Epithelial cell of proximal tubule (primary cell): ENCODE results near the gene SERPING1. TPM values are rescaled to one million over a fixed set of nuclear protein-coding genes. Genes with fewer than 3 reads are reported as not detected.
A peak's percentile ranks its signal among the peaks of the same experiment; 100 is the strongest.

Source experiments
- DNase-seq: peaks from one replicate; pipeline ENCODE4 v3.0.0-alpha.2; 2011; ENCODE audit warnings: low read depth
- H3K4me3 ChIP-seq: 2 replicates; pipeline ENCODE4 v1.5.1; 2011; ENCODE audit warnings: low read depth, mild to moderate bottlenecking, low read length
- total RNA-seq: library from RNA; depleted of rRNA; stranded (reverse); fragments of >200 nt; gene quantifications from 2 replicates; pipeline ENCODE4 v1.2.3, GENCODE V29; 2015
- TF ChIP-seq, protein P1 (sequence below): conservative IDR thresholded peaks from 2 replicates; pipeline ENCODE4 v1.5.1; 2012; ENCODE audit warnings: low read depth, mild to moderate bottlenecking, low read length

The SERPING1 gene
- total RNA-seq, 1 donor from 2014 or later = 49.8 TPM

DNA sequence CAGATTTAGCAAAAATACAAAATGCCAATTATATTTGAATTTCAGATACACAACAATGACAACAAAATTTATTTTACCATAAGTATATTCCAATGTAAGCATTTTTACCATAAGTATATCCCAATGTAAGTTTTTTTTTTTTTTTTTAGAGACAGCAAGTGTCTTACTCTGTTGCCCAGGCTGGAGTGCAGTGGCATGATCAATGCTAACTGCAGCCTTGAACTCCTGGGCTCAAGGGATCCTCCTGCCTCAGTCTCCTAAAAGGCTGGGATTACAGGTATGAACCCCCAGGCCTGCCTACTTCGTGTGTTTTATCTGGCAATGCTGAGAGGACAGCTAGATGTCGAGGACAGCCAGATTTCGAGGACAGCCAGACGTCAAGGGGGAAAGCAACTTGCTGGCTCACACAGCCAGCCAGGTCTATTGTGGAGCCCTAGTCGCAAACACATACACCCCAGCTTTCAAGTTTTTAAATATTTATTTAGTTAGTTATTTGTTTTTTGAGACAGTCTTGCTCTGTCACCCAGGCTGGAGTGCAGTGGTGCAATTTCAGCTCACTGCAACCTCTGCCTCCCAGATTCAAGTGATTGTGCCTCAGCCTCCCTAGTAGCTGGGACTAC, 1.1 kb upstream of the SERPING1 start:
- TF ChIP-seq, protein P1, sequence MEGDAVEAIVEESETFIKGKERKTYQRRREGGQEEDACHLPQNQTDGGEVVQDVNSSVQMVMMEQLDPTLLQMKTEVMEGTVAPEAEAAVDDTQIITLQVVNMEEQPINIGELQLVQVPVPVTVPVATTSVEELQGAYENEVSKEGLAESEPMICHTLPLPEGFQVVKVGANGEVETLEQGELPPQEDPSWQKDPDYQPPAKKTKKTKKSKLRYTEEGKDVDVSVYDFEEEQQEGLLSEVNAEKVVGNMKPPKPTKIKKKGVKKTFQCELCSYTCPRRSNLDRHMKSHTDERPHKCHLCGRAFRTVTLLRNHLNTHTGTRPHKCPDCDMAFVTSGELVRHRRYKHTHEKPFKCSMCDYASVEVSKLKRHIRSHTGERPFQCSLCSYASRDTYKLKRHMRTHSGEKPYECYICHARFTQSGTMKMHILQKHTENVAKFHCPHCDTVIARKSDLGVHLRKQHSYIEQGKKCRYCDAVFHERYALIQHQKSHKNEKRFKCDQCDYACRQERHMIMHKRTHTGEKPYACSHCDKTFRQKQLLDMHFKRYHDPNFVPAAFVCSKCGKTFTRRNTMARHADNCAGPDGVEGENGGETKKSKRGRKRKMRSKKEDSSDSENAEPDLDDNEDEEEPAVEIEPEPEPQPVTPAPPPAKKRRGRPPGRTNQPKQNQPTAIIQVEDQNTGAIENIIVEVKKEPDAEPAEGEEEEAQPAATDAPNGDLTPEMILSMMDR = no peak
- DNase-seq = no peak
- no peak overlapping the region for H3K4me3 ChIP-seq

DNA sequence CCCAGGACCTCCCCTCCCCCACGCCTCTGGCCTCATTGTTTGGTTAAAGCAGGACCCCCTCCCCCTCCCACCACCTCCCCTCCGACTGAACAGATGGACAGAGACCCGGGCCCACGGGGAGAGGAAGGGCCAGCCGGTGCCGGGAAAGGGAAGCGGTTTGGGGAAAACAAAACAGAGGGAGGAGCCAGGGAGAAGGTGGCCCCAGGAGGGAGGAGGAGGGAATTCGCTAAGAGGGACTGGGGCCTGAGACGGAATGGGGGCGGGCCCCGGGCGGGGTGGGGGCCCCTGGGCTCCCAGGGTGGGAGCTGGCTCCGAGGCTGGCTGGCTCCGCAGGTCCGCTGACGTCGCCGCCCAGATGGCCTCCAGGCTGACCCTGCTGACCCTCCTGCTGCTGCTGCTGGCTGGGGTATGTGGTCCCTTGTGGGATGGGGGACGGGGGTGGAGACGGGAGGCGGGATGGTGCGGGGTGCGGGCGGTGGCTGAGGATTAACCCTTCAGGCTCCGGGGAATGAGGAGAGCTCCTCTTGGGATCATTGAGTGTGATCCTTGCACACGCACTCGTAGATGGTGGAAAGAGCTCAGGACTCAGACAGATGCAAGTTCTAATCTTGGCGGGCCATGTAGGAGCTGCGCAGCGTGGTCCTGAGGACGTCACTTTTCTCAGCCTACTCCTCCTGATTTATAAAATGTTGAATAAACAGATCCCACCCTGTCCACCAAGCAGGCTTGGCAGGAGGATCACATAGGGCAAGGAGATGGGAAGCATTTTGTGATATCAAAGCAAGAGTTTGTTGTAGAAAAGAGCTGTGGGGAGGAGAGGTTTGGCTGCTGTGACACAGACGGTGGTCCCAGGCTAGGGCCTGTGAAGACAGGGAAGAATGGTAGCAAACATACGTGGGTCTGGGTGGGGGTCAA, 688 bp downstream of the SERPING1 start:
- TF ChIP-seq, protein P1 = no peak
- DNase-seq = no peak
- H3K4me3 ChIP-seq = peak overlapping the region; percentile 59

DNA sequence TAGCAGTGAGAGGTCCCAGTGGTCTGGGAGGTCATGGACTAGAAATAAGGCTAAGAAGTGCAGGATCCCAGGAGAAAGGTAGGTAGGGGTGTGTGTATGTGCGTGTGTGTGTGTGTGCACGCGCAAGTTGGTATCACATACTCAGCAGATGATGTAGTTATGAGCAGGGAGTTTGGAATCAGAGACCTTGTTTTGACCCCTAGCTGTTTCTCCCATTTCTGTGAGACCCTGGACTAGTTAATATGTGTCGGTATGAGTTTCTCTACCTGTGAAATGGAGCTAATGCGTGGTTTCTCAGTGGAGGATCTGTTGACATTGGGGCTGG, 1.3 kb downstream of the SERPING1 start:
- DNase-seq = no peak
- peak overlapping the region; percentile 59 for H3K4me3 ChIP-seq
- TF ChIP-seq, protein P1 = no peak

DNA sequence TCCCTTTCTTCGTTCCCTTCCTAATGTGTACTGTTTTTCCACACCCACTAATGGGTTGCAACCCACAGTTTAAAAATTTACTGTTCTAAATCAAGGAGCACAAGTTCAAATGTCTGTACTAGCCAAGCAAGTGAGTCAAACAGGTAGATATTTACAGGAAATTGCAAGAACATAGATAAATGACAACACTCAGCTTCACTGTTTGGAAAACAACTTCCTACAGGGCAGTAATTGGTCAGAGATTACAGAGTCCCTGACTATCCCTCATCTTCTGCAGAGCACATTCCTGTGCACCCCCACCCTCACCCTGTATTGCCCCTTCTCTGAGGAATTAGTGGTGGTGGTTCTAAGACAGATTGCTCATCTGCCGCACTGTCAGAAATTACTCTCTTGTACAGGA, 1.9 kb downstream of the SERPING1 start:
- peak overlapping the region; percentile 59 for H3K4me3 ChIP-seq
- TF ChIP-seq, protein P1 = no peak
- no peak for DNase-seq

DNA sequence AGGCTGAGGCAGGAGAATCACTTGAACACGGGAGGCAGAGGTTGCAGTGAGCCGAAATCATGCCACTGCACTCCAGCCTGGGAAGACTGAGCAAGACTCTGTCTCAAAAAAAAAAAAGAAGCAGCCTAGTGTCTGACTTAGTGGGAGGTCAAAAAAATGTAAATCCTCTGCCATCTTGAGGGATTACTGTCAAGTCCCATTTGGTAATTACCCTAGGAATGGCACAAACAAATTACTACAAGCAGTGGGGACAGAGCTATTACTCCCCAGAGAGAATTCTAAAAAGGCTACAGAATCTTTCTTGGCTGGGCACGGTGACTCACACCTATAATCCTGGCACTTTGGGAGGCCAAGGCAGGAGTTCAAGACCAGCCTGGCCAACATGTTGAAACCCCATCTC, 3.8 kb downstream of the SERPING1 start:
- H3K4me3 ChIP-seq = no peak overlapping the region
- DNase-seq = no peak
- TF ChIP-seq, protein P1 = no peak

DNA sequence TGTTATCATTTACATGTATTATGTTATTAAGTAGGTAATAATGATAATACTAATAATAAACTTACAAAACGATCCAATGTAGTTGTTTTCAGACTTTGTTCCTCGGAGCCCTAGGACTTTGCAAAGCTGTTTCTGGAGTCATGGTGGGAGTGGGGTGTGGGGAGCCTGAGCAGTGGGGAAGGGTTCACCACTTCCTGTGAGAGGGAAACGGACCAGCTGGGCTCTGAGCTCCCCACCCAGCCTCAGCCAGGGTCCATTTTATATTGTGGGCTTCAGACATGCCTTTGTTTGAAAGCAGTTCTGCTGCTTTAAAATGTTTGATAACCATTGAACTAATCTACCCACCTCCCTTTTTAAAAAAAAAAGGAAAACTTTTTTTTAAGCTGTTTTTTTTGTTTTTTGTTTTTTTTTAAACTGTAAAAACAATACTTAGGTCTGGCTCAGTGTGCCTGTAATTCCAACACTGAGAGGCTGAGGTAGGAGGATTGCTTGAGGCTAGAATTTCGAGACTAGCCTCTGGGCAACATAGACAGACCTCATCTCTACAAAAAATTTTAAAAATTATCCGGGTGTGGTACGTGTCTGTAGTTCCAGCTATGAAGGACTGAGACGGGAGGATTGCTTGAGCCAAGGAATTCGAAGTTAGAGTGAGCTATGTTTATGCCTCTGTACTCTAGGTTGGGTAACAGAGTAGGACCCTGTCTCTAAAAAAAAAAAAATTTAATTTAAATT, 7.0 kb downstream of the SERPING1 start:
- TF ChIP-seq, protein P1 = no peak
- no peak overlapping the region for H3K4me3 ChIP-seq
- no peak for DNase-seq
